Natural killer cell (primary cell): ENCODE measurements around the gene ZC3H12C. TPM values are rescaled to one million over a fixed set of nuclear protein-coding genes. Genes with fewer than 3 reads are reported as not detected.

Source experiments
- ATAC-seq, 3 donors: fragments of 150-1000 bp in 2 of 3; fragments of 200-7000 bp in 1 of 3; cut with Tn5 transposase; 1 replicate in 1 of 3; 2 replicates in 2 of 3; pipeline ENCODE4 v1.10.0; 2021; ENCODE audit warnings: mild to moderate bottlenecking in 2 of 3, moderate library complexity in 2 of 3
- DNase-seq, 2 donors: peaks; one replicate each; pipeline versions ENCODE4 v3.0.0 to v3.0.0-alpha.2; 2013 to 2021; ENCODE audit warnings: mixed read lengths in 1 of 2
- H3K27ac ChIP-seq: one replicate; pipeline ENCODE4 v1.5.1; 2013; ENCODE audit warnings: mild to moderate bottlenecking, low read length
- H3K27me3 ChIP-seq: one replicate; pipeline ENCODE4 v1.6.1; 2013; ENCODE audit warnings: low read length; ENCODE audit not compliant: control insufficient read depth, insufficient read depth
- H3K36me3 ChIP-seq: one replicate; pipeline ENCODE4 v1.6.1; 2013; ENCODE audit warnings: low read length; ENCODE audit not compliant: control insufficient read depth, insufficient read depth
- H3K4me1 ChIP-seq: one replicate; pipeline ENCODE4 v1.6.1; 2013; ENCODE audit warnings: low read length; ENCODE audit not compliant: control insufficient read depth, insufficient read depth
- H3K4me3 ChIP-seq: one replicate; pipeline ENCODE4 v1.5.1; 2013; ENCODE audit warnings: low read length
- H3K9me3 ChIP-seq: one replicate; pipeline ENCODE4 v1.6.1; 2013; ENCODE audit warnings: low read length; ENCODE audit not compliant: control insufficient read depth, insufficient read depth
- H3K27ac Mint-ChIP-seq, 2 donors: one replicate each; pipeline ENCODE4 v1.8.0; 2022; ENCODE audit warnings: mild to moderate bottlenecking in 2 of 2, mixed read lengths in 2 of 2, moderate library complexity in 1 of 2
- H3K27me3 Mint-ChIP-seq, 2 donors: one replicate each; pipeline ENCODE4 v1.8.0; 2022; ENCODE audit warnings: low read depth in 2 of 2, mixed read lengths in 2 of 2
- H3K36me3 Mint-ChIP-seq: one replicate; pipeline ENCODE4 v1.8.0; 2022; ENCODE audit warnings: mixed read lengths
- H3K4me1 Mint-ChIP-seq, 2 donors: one replicate each; pipeline ENCODE4 v1.8.0; 2022; ENCODE audit warnings: mixed read lengths in 2 of 2
- H3K4me3 Mint-ChIP-seq: one replicate; pipeline ENCODE4 v1.8.0; 2022; ENCODE audit warnings: mild to moderate bottlenecking, moderate library complexity, mixed read lengths
- H3K9me3 Mint-ChIP-seq, 2 donors: one replicate each; pipeline ENCODE4 v1.8.0; 2022; ENCODE audit warnings: mixed read lengths in 2 of 2
- CTCF ChIP-seq: fragments of 200-600 bp; IDR thresholded peaks from one replicate; pipeline ENCODE4 v1.8.0; 2022; ENCODE audit warnings: antibody characterized with exemption
- WGBS: methylation state at CpG from one replicate; pipeline ENCODE4 v1.1.7; 2013; ENCODE audit warnings: missing lambda C conversion rate; ENCODE audit not compliant: insufficient coverage; 5-methylcytosine and 5-hydroxymethylcytosine counted together
- intact Hi-C: fragments of 100-400 bp; cut with micrococcal nuclease; formaldehyde crosslinking; loops from one replicate; pipeline ENCODE4 v1.14.2; 2022
- total RNA-seq, 4 donors: library from RNA; stranded (reverse); fragments of 120-200 nt in 1 of 4; gene quantifications; one replicate each; pipeline versions ENCODE4 v1.2.3 to v1.2.4, GENCODE V29; 2013 to 2022

Gene ZC3H12C
- total RNA-seq, 3 donors from 2014 or later (not counting 1 experiment from before 2014, with no cell fraction given): 0.16 to 0.45 TPM; not detected in 1

- TF ChIP-seq CTCF: no peak
- Mint-ChIP-seq H3K27ac (no peak overlapping the region), H3K27me3 (peaks cover 0 to 4% of the 10 kb centered on the region in 2 donors), H3K4me1 (no peaks in the 10 kb centered on the region), H3K9me3 (peaks cover 0 to 3% of the 10 kb centered on the region in 2 donors), H3K36me3 (no peaks in the 10 kb centered on the region), H3K4me3 (no peak overlapping the region)
- Histone ChIP-seq H3K4me1 (no peaks in the 10 kb centered on the region), H3K4me3 (no peak overlapping the region), H3K27me3 (no peaks in the 10 kb centered on the region), H3K9me3 (peaks cover 5% of the 10 kb centered on the region), H3K27ac (no peak overlapping the region), H3K36me3 (no peaks in the 10 kb centered on the region)
- DNase-seq (no peak), ATAC-seq (no peak)
- WGBS: 52% methylated on average over 6 of the region's 6 CpGs
- intact Hi-C loops: no loop called here
Measured at GRCh38 chr11:110077831-110078325, 15.3 kb upstream of the ZC3H12C start.

GRCh38 chr11:110078923-110079544 lies 14.2 kb upstream of the ZC3H12C start:
- no peak overlapping the region for H3K4me3 Mint-ChIP-seq
- no peaks in the 10 kb centered on the region for H3K36me3 Mint-ChIP-seq
- WGBS: no CpG with 5 or more reads among the region's 1 CpG
- H3K27ac ChIP-seq: no peak overlapping the region
- peaks cover 5% of the 10 kb centered on the region for H3K9me3 ChIP-seq
- intact Hi-C loops: no loop called here
- ATAC-seq (no peak), DNase-seq (no peak)
- no peak overlapping the region for H3K4me3 ChIP-seq
- no peaks in the 10 kb centered on the region for H3K36me3 ChIP-seq
- TF ChIP-seq CTCF: no peak
- no peaks in the 10 kb centered on the region for H3K4me1 ChIP-seq
- H3K27ac Mint-ChIP-seq: no peak overlapping the region
- H3K4me1 Mint-ChIP-seq: no peaks in the 10 kb centered on the region
- H3K9me3 Mint-ChIP-seq: peaks cover 0 to 3% of the 10 kb centered on the region in 2 donors
- peaks cover 0 to 4% of the 10 kb centered on the region in 2 donors for H3K27me3 Mint-ChIP-seq
- no peaks in the 10 kb centered on the region for H3K27me3 ChIP-seq

DNA sequence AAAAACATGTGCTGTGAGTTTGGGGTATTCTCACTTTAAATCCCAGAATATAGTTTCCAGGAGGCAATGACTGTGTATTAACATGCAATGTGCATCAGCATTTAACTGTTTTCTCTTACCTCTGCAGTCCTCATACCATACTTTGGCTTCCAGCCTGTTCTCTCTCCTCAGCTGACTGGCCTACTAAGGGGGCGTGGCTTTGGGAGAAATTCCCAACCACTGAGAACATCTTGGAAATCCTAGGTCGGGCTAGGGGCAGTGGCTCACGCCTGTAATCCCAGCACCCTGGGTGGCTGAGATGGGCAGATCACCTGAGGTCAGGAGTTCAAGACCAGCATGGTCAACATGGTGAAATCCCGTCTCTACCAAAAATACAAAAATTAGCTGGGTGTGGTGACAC lies 13.5 kb upstream of the ZC3H12C start:
- H3K36me3 Mint-ChIP-seq: no peaks in the 10 kb centered on the region
- Histone ChIP-seq H3K36me3 (no peaks in the 10 kb centered on the region), H3K9me3 (peaks cover 3% of the 10 kb centered on the region), H3K4me3 (no peak overlapping the region), H3K27me3 (no peaks in the 10 kb centered on the region), H3K27ac (no peak overlapping the region), H3K4me1 (no peaks in the 10 kb centered on the region)
- intact Hi-C loops: no loop called here
- peaks cover 0 to 4% of the 10 kb centered on the region in 2 donors for H3K27me3 Mint-ChIP-seq
- no peaks in the 10 kb centered on the region for H3K4me1 Mint-ChIP-seq
- H3K4me3 Mint-ChIP-seq: no peak overlapping the region
- ATAC-seq (no peak), DNase-seq (no peak)
- TF ChIP-seq CTCF: no peak
- H3K9me3 Mint-ChIP-seq: peaks cover 0 to 5% of the 10 kb centered on the region in 2 donors
- H3K27ac Mint-ChIP-seq: no peak overlapping the region
- 94% methylated on average over 4 of the region's 4 CpGs for WGBS
